ENCODE data around the gene ATP9B. TPM values are rescaled to one million over a fixed set of nuclear protein-coding genes. Genes with fewer than 3 reads are reported as not detected.

Gene ATP9B
- total RNA-seq, 1 experiment from 2014 or later: 8.6 TPM

DNA sequence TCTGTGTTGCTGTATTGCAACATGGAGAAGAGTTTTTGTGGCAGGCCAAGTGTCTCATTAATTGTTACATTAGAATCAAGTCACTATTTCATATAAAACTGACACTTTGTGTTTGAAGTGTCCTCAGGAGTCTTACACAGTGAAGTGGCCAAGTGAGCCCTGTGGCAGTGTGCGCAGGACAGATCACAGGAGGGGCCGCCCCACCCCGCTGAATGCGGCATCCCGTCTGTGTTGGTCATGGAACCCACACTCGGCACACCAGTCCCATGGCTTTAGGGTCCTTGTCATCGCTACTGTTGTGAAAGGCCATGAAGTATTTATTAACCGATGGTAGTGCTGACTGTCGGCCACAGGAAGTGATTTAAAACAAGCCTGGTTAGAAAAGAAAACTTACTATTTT is 181.8 kb downstream of the ATP9B start:
- BruUV-seq (replicated peaks): no TSS peak
- no peaks in the 10 kb centered on the region for H3K27me3 ChIP-seq (ENCODE audit: insufficient read depth, low read depth)
- POLR2A ChIA-PET (ENCODE audit: unreplicated experiment): no interaction called here
- no peaks in the 10 kb centered on the region for H3K36me3 ChIP-seq (ENCODE audit: low read depth)
- no peaks in the 10 kb centered on the region for H3K9me3 ChIP-seq (ENCODE audit: insufficient read depth, low read depth)
- no peaks in the 10 kb centered on the region for H3K9me2 ChIP-seq (ENCODE audit: insufficient read depth)
- H2AFZ ChIP-seq: no peak overlapping the region
- H3K27ac ChIP-seq: no peak overlapping the region
- no peaks in the 10 kb centered on the region; the same call in 1 of the 2 replicates for H3K4me1 ChIP-seq (replicated peaks; ENCODE audit: insufficient read depth)
- intact Hi-C loops (cut with micrococcal nuclease; ENCODE audit: unreplicated experiment): no loop called here
- H3K4me3 ChIP-seq: no peak overlapping the region
- no peak for DNase-seq
- H3K79me2 ChIP-seq (ENCODE audit: low read depth): no peaks in the 10 kb centered on the region
- H4K20me1 ChIP-seq (ENCODE audit: insufficient read depth): peaks cover 4% of the 10 kb centered on the region; the same call in 1 of the 2 replicates
- H3F3A ChIP-seq (ENCODE audit: insufficient read depth, low read depth): peaks cover 8% of the 10 kb centered on the region; the same call in 1 of the 2 replicates
- H3K4me2 ChIP-seq: no peak overlapping the region
- CTCF ChIA-PET: no interaction called here
- TF ChIP-seq, protein P1, sequence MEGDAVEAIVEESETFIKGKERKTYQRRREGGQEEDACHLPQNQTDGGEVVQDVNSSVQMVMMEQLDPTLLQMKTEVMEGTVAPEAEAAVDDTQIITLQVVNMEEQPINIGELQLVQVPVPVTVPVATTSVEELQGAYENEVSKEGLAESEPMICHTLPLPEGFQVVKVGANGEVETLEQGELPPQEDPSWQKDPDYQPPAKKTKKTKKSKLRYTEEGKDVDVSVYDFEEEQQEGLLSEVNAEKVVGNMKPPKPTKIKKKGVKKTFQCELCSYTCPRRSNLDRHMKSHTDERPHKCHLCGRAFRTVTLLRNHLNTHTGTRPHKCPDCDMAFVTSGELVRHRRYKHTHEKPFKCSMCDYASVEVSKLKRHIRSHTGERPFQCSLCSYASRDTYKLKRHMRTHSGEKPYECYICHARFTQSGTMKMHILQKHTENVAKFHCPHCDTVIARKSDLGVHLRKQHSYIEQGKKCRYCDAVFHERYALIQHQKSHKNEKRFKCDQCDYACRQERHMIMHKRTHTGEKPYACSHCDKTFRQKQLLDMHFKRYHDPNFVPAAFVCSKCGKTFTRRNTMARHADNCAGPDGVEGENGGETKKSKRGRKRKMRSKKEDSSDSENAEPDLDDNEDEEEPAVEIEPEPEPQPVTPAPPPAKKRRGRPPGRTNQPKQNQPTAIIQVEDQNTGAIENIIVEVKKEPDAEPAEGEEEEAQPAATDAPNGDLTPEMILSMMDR (conservative IDR thresholded peaks at IDR 0.05): no peak
- TF ChIP-seq EZH2 (IDR thresholded peaks at IDR 0.05; ENCODE audit: low read depth): no peak

DNA sequence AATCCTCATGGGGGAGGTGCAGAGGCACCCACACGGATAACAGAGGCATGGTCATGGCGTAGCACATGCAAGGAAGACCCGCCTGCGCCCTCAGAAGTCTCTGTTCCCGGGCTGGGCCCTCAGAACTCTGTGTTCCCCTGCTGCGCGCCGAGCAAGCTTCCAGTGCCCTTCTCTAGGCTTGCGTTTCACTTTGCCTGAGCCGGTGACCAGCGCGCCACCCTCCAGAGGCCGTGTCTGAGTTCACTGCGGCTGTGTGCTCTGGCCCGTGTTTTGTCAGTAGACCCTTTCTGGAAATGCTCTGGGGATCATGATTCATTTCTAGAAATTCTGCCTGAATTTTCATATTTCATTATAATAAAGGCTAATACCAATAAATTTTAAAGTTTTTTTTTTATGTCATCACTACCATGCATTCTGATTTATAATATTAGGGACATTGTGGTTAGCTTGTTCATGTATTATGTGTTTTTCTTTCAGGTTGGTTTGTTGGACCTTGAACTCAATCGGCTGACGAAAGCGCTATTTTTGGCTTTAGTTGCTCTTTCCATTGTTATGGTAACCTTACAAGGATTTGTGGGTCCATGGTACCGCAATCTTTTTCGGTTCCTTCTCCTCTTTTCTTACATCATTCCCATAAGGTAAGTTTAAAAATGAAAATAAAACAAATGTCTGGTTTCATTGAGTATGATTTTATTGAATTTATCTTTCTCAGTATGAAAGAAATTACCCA is 183.9 kb downstream of the ATP9B start:
- no peak overlapping the region for H2AFZ ChIP-seq
- intact Hi-C loops (cut with micrococcal nuclease; ENCODE audit: unreplicated experiment): no loop called here
- H3K36me3 ChIP-seq (ENCODE audit: low read depth): no peaks in the 10 kb centered on the region
- TF ChIP-seq, protein P1 (conservative IDR thresholded peaks at IDR 0.05): no peak
- no peak for TF ChIP-seq EZH2 (IDR thresholded peaks at IDR 0.05; ENCODE audit: low read depth)
- no peaks in the 10 kb centered on the region for H3K9me3 ChIP-seq (ENCODE audit: insufficient read depth, low read depth)
- no peaks in the 10 kb centered on the region for H3K27me3 ChIP-seq (ENCODE audit: insufficient read depth, low read depth)
- H3K27ac ChIP-seq: no peak overlapping the region
- no peaks in the 10 kb centered on the region for H3K9me2 ChIP-seq (ENCODE audit: insufficient read depth)
- no peaks in the 10 kb centered on the region for H3K4me1 ChIP-seq (replicated peaks; ENCODE audit: insufficient read depth)
- 0 out of 2 replicates have a peak, but pooled peaks cover under 1% of the 10 kb centered on the region for H4K20me1 ChIP-seq (ENCODE audit: insufficient read depth)
- no peak for DNase-seq
- no TSS peak for BruUV-seq (replicated peaks)
- no peak overlapping the region for H3K4me3 ChIP-seq
- no peak overlapping the region for H3K4me2 ChIP-seq
- CTCF ChIA-PET: no interaction called here
- H3F3A ChIP-seq (ENCODE audit: insufficient read depth, low read depth): no peaks in the 10 kb centered on the region
- POLR2A ChIA-PET (ENCODE audit: unreplicated experiment): no interaction called here
- no peaks in the 10 kb centered on the region for H3K79me2 ChIP-seq (ENCODE audit: low read depth)

DNA sequence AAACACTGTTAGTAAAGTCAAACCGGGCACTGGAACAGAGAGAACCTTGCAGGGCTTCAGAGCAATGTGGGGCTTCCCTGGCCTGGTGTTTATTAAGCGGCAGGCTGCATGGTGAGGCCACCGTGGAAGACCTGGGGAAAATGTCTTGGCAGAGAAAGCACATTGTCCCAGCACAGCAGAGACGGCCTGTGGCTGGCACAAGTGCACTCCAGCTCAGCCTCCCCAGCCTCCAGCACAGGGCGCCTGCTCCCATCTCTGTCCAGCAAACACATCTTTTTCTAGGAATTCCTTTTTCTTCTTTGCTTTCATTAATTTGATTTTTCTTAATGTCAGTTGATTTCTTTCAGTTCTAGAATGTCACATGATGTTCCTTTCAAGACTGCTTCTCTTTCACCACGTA is 188.3 kb downstream of the ATP9B start:
- no peaks in the 10 kb centered on the region for H3K27me3 ChIP-seq (ENCODE audit: insufficient read depth, low read depth)
- intact Hi-C loops (cut with micrococcal nuclease; ENCODE audit: unreplicated experiment): no loop called here
- no peaks in the 10 kb centered on the region for H3K79me2 ChIP-seq (ENCODE audit: low read depth)
- H3K4me1 ChIP-seq (replicated peaks; ENCODE audit: insufficient read depth): no peaks in the 10 kb centered on the region
- ChIA-PET CTCF (no interaction called here), POLR2A (ENCODE audit: unreplicated experiment) (no interaction called here)
- H3K27ac ChIP-seq: no peak overlapping the region
- no peak overlapping the region for H3K4me3 ChIP-seq
- H3K36me3 ChIP-seq (ENCODE audit: low read depth): no peaks in the 10 kb centered on the region
- H3K4me2 ChIP-seq: no peak overlapping the region
- no peaks in the 10 kb centered on the region; the same call in 1 of the 2 replicates for H4K20me1 ChIP-seq (ENCODE audit: insufficient read depth)
- no peak overlapping the region for H2AFZ ChIP-seq
- H3K9me2 ChIP-seq (ENCODE audit: insufficient read depth): no peaks in the 10 kb centered on the region
- H3F3A ChIP-seq (ENCODE audit: insufficient read depth, low read depth): no peaks in the 10 kb centered on the region
- BruUV-seq (replicated peaks): no TSS peak
- H3K9me3 ChIP-seq (ENCODE audit: insufficient read depth, low read depth): no peaks in the 10 kb centered on the region
- TF ChIP-seq, protein P1 (conservative IDR thresholded peaks at IDR 0.05): no peak
- TF ChIP-seq EZH2 (IDR thresholded peaks at IDR 0.05; ENCODE audit: low read depth): no peak
- no peak for DNase-seq

Data from PC-9 (cell line).